Measurements from ENCODE around the gene ACBD4. TPM values are rescaled to one million over a fixed set of nuclear protein-coding genes. Genes with fewer than 3 reads are reported as not detected.

Gene ACBD4
- total and polyA plus RNA-seq, 2 of the 13 experiments (the other 11 are each of a cell fraction or from before 2014, with no cell fraction given), result 16.1 to 26.9 TPM

- TF ChIP-seq RAD51 (IDR thresholded peaks at IDR 0.05; ENCODE audit: borderline replicate concordance) (no peak), MLXIP (CRISPR knock-in tag; IDR thresholded peaks at IDR 0.05; ENCODE audit: borderline replicate concordance) (no peak), TSC22D2 (CRISPR knock-in tag; IDR thresholded peaks at IDR 0.05; ENCODE audit: borderline replicate concordance) (no peak; the same call in 1 of the 2 replicates), SAP130 (CRISPR knock-in tag; IDR thresholded peaks at IDR 0.05; ENCODE audit: low read depth) (no peak), ZNF367 (CRISPR knock-in tag; IDR thresholded peaks at IDR 0.05; ENCODE audit: borderline replicate concordance) (no peak; the same call in 1 of the 2 replicates), NCOA2 (CRISPR knock-in tag; IDR thresholded peaks at IDR 0.05) (no peak), RELA (CRISPR knock-in tag; IDR thresholded peaks at IDR 0.05) (no peak), GABPB1 (CRISPR knock-in tag; IDR thresholded peaks at IDR 0.05) (no peak), SKI (IDR thresholded peaks at IDR 0.05; ENCODE audit: partially characterized antibody) (no peak), SMAD1 (CRISPR knock-in tag; IDR thresholded peaks at IDR 0.05; ENCODE audit: borderline replicate concordance, low read depth) (no peak), NFE2L2 (IDR thresholded peaks at IDR 0.05; ENCODE audit: low read length) (no peak), NCOA1 (CRISPR knock-in tag; IDR thresholded peaks at IDR 0.05) (no peak; the same call in 1 of the 2 replicates), JDP2 (CRISPR knock-in tag; IDR thresholded peaks at IDR 0.05; ENCODE audit: borderline replicate concordance) (no peak), ZNF598 (CRISPR knock-in tag; IDR thresholded peaks at IDR 0.05; ENCODE audit: borderline replicate concordance) (no peak), MED8 (CRISPR knock-in tag; IDR thresholded peaks at IDR 0.05; ENCODE audit: insufficient replicate concordance) (no peak), CREB3 (CRISPR knock-in tag; IDR thresholded peaks at IDR 0.05) (no peak), ISL2 (CRISPR knock-in tag; IDR thresholded peaks at IDR 0.05) (no peak; the same call in 1 of the 2 replicates), ZNF354B (CRISPR knock-in tag; IDR thresholded peaks at IDR 0.05) (no peak), ZBTB44 (CRISPR knock-in tag; IDR thresholded peaks at IDR 0.05) (no peak), TBX2 (CRISPR knock-in tag; IDR thresholded peaks at IDR 0.05; ENCODE audit: borderline replicate concordance) (no peak)
Observed at GRCh38 chr17:45162025-45162687, 26.7 kb downstream of the ACBD4 start (continued).
